ENCODE results near the gene TMEM150C.

DNA sequence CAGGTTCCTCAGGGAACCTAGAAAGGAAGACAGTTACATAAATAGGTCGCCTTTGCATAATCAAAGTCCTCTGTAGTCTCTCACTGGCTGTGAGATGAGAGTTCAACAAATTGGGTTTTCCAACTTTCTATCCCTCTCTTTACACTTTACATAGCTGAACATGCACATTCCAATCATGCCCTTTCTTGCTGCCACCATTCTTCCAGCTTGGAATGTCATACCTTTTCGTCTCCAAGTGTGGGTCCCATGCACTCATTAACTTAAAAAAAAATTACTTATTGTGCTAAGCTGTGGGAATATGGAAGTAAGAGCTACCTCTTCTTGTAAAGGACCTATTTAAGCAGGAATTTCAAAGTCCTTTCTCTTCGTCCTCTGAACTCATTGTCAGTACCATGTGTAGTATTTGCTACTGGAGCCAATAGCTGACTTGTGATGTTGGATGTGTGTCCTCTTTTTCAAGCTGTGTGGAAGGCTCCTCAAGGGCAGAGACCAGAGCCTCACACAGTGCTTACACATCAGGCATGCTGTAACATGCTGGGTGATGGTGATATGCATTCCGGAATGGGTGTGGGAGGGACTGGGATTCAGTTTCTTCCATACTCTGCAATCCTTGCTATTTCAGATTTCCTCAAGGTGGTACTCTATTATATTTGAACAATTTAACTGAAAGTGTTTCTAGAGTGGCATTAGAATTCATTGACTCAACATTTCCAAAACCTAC, 124.3 kb downstream of the TMEM150C start:
- TF ChIP-seq CTCF (IDR thresholded peaks at IDR 0.05) (no peak), POLR2A (IDR thresholded peaks at IDR 0.05) (no peak)
